Measurements from ENCODE around the gene EIF4E. TPM values are rescaled to one million over a fixed set of nuclear protein-coding genes. Genes with fewer than 3 reads are reported as not detected.
"Not testable (repeated sequence)": the region's sequence is repeated elsewhere in the genome, so short reads cannot be mapped to it uniquely, and the experiment has no call there.

The EIF4E gene
- total RNA-seq, 2 experiments from 2014 or later: 92.1 to 122 TPM

GRCh38 chr4:98921292-98921691 lies 7.6 kb downstream of the EIF4E start:
- H3K27ac Mint-ChIP-seq: no peak overlapping the region
- H3K4me3 Mint-ChIP-seq: no peak overlapping the region
- H3K9me3 Mint-ChIP-seq (ENCODE audit: low read depth): no peaks in the 10 kb centered on the region
- DNase-seq: no peak
- ATAC-seq: no peak
- peaks cover 50% of the 10 kb centered on the region for H3K36me3 Mint-ChIP-seq
- CTCF ChIA-PET: interaction anchor here (1.0 to 1.7 kb wide), 3 partner anchors 8 to 453 kb away, joined by 3 to 5 read pairs (median 4); no protein-coding TSS in a partner anchor
- peaks cover 24% of the 10 kb centered on the region for H3K4me1 Mint-ChIP-seq
- no peaks in the 10 kb centered on the region for H3K27me3 Mint-ChIP-seq

DNA sequence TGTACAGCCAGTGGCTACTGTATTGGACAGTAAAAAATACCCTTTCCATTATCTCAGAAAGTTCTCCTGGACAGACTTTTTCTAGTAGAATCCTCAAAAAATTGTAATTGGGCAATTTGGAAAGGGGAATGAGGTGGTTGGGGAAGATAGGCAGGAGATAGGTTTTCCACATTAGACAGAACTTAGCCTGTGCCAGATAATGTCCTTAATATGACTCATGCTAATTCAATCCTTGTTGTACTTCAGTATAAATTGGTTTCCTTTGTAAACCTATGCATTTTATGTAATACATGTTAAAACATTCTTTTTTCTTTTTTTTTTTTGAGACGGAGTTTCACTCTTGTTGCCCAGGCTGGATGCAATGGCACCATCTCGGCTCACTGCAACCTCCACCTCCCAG lies 8.9 kb downstream of the EIF4E start:
- Mint-ChIP-seq H3K4me1 (peaks cover 12% of the 10 kb centered on the region), H3K9me3 (ENCODE audit: low read depth) (no peaks in the 10 kb centered on the region), H3K4me3 (no peak overlapping the region), H3K27ac (no peak overlapping the region), H3K27me3 (no peaks in the 10 kb centered on the region), H3K36me3 (peaks cover 45% of the 10 kb centered on the region)
- ATAC-seq (no peak), DNase-seq (no peak)
- CTCF ChIA-PET: interaction anchor here (1.4 kb wide), 1 partner anchor 8 kb away, joined by 4 read pairs; the partner anchor contains the start of gene EIF4E

GRCh38 chr4:98910728-98911127 lies 18.2 kb downstream of the EIF4E start:
- H3K4me3 Mint-ChIP-seq; H3K9me3 Mint-ChIP-seq (ENCODE audit: low read depth); H3K27me3 Mint-ChIP-seq; DNase-seq; CTCF ChIA-PET; H3K27ac Mint-ChIP-seq; ATAC-seq: not testable (repeated sequence)
- Mint-ChIP-seq H3K4me1 (peaks cover 28% of the 10 kb centered on the region), H3K36me3 (peaks cover 34% of the 10 kb centered on the region)

DNA sequence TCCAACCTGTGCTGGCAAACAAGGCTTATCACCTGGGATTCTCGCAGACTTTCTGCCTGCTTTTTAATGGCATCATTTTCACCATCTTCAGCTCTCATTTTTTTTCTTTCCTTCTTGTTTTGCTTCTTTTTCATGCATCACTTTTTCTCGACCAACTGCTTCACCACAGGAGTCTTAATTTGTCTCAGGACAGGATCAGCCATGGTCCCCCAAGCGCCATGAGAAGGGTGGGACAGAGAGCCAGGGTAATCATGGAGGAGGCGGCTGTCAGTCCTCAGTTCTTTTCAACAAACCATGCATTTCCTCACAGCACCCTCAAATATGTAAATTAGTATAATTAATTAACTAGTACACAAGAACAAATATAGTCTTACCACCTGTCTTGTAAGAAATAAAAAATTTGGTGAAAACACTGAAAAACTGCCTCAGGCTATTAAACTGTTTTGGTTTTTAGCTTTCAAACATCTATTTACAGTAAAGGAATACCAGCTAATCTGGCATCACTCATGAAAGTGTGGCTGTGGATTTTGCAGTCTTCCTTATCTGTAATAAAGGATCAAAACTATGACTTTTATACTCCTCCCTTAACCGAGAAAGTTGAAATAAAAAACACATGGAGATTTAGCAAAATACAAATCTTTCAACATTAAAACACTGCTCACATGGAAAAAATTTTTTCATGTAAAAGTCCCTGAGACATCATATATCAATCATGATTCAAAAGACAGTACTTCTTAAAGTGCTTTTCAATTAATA lies 19.1 kb downstream of the EIF4E start:
- Mint-ChIP-seq H3K27ac (peak overlapping the region; percentile 7), H3K4me1 (peaks cover 33% of the 10 kb centered on the region)
- CTCF ChIA-PET: no interaction called here

DNA sequence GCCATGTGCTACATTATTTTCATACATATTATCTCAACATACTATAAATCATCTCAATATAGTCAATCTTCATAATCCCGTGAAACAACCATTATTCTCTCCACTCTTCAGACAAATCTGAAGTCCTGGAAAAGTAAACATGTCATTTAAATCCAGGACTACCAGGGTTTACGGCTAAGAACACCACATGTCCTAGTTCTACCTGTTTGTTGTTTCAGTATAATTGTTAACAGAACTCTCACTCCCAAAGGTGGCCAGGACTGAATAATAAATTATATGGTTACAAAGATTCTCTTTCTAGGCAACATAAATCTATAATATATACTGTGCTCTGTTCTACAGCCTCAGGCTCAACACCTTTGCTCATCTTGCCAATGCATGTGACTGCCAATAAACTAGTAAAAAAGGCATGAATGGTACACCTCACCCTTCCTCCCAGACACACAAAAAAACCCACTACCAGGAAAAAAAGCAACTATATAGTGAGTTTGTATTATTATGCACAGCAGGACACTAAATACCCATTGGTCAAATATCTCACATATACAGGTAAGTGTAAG lies 20.1 kb downstream of the EIF4E start:
- Mint-ChIP-seq H3K4me3 (no peak overlapping the region), H3K4me1 (peaks cover 28% of the 10 kb centered on the region), H3K9me3 (ENCODE audit: low read depth) (no peaks in the 10 kb centered on the region), H3K27me3 (no peaks in the 10 kb centered on the region), H3K36me3 (peaks cover 36% of the 10 kb centered on the region), H3K27ac (no peak overlapping the region)
- no peak for ATAC-seq
- DNase-seq: no peak
- CTCF ChIA-PET: interaction anchor here (1.5 kb wide), 1 partner anchor 12 kb away, joined by 3 read pairs; no protein-coding TSS in a partner anchor

More for the DNA sequence above, 19.1 kb downstream of the EIF4E start:
- Mint-ChIP-seq H3K27me3 (no peaks in the 10 kb centered on the region), H3K9me3 (ENCODE audit: low read depth) (no peaks in the 10 kb centered on the region), H3K36me3 (peaks cover 37% of the 10 kb centered on the region), H3K4me3 (no peak overlapping the region)
- no peak for DNase-seq
- no peak for ATAC-seq

DNA sequence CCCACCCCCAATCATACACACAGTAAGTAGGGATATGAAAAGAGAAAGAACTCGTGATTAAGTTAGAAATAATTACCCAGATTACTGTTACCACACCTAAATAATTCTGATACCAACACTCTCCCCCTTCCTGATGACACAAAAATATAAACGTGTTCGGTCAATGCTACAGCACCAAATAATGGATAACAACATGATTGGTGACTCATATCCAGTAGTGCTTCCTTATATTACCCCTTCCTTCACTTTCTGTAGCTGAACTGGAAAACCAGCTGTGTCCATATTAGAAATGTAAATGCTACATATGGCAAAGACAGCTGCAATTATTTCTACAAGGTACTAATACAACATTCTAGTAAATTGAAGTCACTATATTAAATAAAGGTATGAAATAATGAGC lies 20.8 kb downstream of the EIF4E start:
- CTCF ChIA-PET: interaction anchor here (1.5 kb wide), 1 partner anchor 12 kb away, joined by 3 read pairs; no protein-coding TSS in a partner anchor
- no peak overlapping the region for H3K27ac Mint-ChIP-seq
- no peaks in the 10 kb centered on the region for H3K27me3 Mint-ChIP-seq
- DNase-seq: no peak
- no peaks in the 10 kb centered on the region for H3K9me3 Mint-ChIP-seq (ENCODE audit: low read depth)
- H3K4me1 Mint-ChIP-seq: peaks cover 28% of the 10 kb centered on the region
- peaks cover 36% of the 10 kb centered on the region for H3K36me3 Mint-ChIP-seq
- ATAC-seq: no peak
- H3K4me3 Mint-ChIP-seq: no peak overlapping the region

DNA sequence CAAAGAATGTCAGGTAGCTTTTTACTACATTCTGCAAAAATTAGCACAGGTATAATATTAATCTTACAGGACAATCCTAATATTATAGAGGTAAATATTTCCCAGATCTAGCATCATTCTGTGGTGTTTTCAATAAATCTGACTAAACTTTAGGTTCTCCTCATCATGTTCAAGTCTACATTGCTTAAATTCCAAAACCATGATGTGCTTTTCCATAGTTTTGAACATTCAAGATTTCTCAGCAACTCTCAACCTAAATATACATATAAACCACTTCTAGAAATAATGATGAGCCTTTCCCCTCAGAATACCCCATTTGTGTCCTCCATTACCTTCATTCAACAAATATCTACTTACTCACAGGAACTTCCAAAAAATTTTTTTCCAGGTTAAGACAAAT lies 23.1 kb downstream of the EIF4E start:
- Mint-ChIP-seq H3K27me3 (no peaks in the 10 kb centered on the region), H3K36me3 (peaks cover 54% of the 10 kb centered on the region), H3K4me1 (peaks cover 35% of the 10 kb centered on the region), H3K27ac (no peak overlapping the region), H3K4me3 (no peak overlapping the region), H3K9me3 (ENCODE audit: low read depth) (no peaks in the 10 kb centered on the region)
- CTCF ChIA-PET: no interaction called here
- ATAC-seq: no peak
- DNase-seq: no peak

- peaks cover 58% of the 10 kb centered on the region for H3K36me3 Mint-ChIP-seq
- no peaks in the 10 kb centered on the region for H3K9me3 Mint-ChIP-seq (ENCODE audit: low read depth)
- ATAC-seq: no peak
- peaks cover 36% of the 10 kb centered on the region for H3K4me1 Mint-ChIP-seq
- H3K4me3 Mint-ChIP-seq: no peak overlapping the region
- CTCF ChIA-PET: no interaction called here
- H3K27ac Mint-ChIP-seq: no peak overlapping the region
- DNase-seq: no peak
- no peaks in the 10 kb centered on the region for H3K27me3 Mint-ChIP-seq
Observed at GRCh38 chr4:98905297-98905696, 23.6 kb downstream of the EIF4E start.

- H3K27ac Mint-ChIP-seq: no peak overlapping the region
- peaks cover 63% of the 10 kb centered on the region for H3K36me3 Mint-ChIP-seq
- no peaks in the 10 kb centered on the region for H3K27me3 Mint-ChIP-seq
- ATAC-seq: no peak
- no peak for DNase-seq
- peaks cover 29% of the 10 kb centered on the region for H3K4me1 Mint-ChIP-seq
- no peaks in the 10 kb centered on the region for H3K9me3 Mint-ChIP-seq (ENCODE audit: low read depth)
- H3K4me3 Mint-ChIP-seq: no peak overlapping the region
- CTCF ChIA-PET: interaction anchor here (1.3 kb wide), 1 partner anchor 24 kb away, joined by 3 read pairs; no protein-coding TSS in a partner anchor
Observed at GRCh38 chr4:98903963-98904362, 25.0 kb downstream of the EIF4E start.

DNA sequence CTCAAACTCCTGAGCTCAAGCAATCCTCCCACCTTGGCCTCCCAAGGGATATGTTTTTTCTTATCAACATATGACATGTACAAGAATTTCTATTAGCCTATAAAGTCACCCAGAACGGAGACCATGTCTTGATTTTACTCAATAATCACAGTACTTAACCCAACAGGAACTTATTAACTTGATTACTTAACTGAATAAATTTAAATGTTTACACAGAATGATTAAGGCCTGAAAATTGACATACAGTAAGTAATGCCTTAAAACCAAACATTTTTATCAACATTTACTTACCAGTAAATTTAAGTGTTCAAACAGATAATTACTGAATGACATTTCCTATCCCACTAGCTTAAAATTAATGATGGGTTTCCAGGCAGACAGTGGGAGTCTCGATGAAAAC lies 25.4 kb downstream of the EIF4E start:
- H3K27me3 Mint-ChIP-seq: no peaks in the 10 kb centered on the region
- peaks cover 63% of the 10 kb centered on the region for H3K36me3 Mint-ChIP-seq
- DNase-seq (no peak), ATAC-seq (no peak)
- H3K4me3 Mint-ChIP-seq: no peak overlapping the region
- H3K4me1 Mint-ChIP-seq: peaks cover 29% of the 10 kb centered on the region
- no peaks in the 10 kb centered on the region for H3K9me3 Mint-ChIP-seq (ENCODE audit: low read depth)
- H3K27ac Mint-ChIP-seq: no peak overlapping the region
- CTCF ChIA-PET: interaction anchor here (1.3 kb wide), 1 partner anchor 24 kb away, joined by 3 read pairs; no protein-coding TSS in a partner anchor

DNA sequence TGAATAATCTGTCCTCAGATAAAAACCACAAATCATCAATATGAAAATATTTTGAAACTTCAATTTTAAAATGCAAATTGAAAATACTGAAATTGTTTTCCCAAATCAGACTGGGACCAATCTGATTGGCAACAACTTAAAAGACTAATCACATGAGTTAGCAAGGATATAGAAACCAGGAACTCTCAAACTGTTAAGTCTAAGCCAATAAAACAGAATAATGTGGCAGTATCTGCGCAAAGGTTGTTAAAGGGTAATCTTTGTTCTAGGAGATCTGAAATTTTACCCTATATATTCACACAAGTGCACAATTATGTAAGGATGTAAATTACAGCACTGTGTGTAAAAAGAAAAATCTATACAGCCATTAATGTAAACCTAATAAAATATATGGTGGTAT lies 29.7 kb downstream of the EIF4E start:
- Mint-ChIP-seq H3K27ac (no peak overlapping the region), H3K9me3 (ENCODE audit: low read depth) (no peaks in the 10 kb centered on the region), H3K4me3 (no peak overlapping the region), H3K36me3 (peaks cover 67% of the 10 kb centered on the region), H3K27me3 (no peaks in the 10 kb centered on the region), H3K4me1 (peaks cover 17% of the 10 kb centered on the region)
- CTCF ChIA-PET: interaction anchor here (0.6 kb wide), 1 partner anchor 622 kb away, joined by 3 read pairs; no protein-coding TSS in a partner anchor
- ATAC-seq: no peak
- no peak for DNase-seq

- Mint-ChIP-seq H3K36me3 (peaks cover 59% of the 10 kb centered on the region), H3K4me1 (peaks cover 10% of the 10 kb centered on the region), H3K27ac (no peak overlapping the region), H3K27me3 (no peaks in the 10 kb centered on the region), H3K4me3 (no peak overlapping the region), H3K9me3 (ENCODE audit: low read depth) (no peaks in the 10 kb centered on the region)
- ATAC-seq (no peak), DNase-seq (no peak)
- CTCF ChIA-PET: interaction anchor here (0.8 to 1.2 kb wide), 2 partner anchors 16 to 36 kb away, joined by 3 read pairs; no protein-coding TSS in a partner anchor
Observed at GRCh38 chr4:98891478-98892337, 37.2 kb downstream of the EIF4E start.

Measured in activated CD8-positive, alpha-beta memory T cell treated with anti-CD3 and anti-CD28 coated beads, Interleukin-2, amount 10 ng/mL, durations not matched to agents 7 days and 5 days (primary cell).